HEK293 (cell line): ENCODE measurements around the gene EVC2.

ENCODE experiments used
- KLF9 ChIP-seq: fragments of 450-650 bp; formaldehyde crosslinking; IDR thresholded peaks from 2 replicates; pipeline ENCODE4 v1.5.1; 2016; ENCODE audit warnings: missing biosample characterization, missing genetic modification characterization, low read depth
- YY1 ChIP-seq: fragments of 450-650 bp; formaldehyde crosslinking; IDR thresholded peaks from 2 replicates; pipeline ENCODE4 v1.5.1; 2018; ENCODE audit warnings: missing biosample characterization, missing genetic modification characterization
- ZBTB8A ChIP-seq: fragments of 450-650 bp; formaldehyde crosslinking; IDR thresholded peaks from 2 replicates; pipeline ENCODE4 v1.5.1; 2016; ENCODE audit warnings: missing biosample characterization, missing genetic modification characterization
- ZNF274 ChIP-seq, 2 experiments: fragments of 200-500 bp in 1 of 2; fragments of 450-650 bp in 1 of 2; sonication (Bioruptor generic) in 1 of 2; formaldehyde crosslinking in 1 of 2; IDR thresholded peaks; 2 replicates each; pipeline versions ENCODE4 v1.5.1 to v1.6.1; 2014 to 2016; ENCODE audit warnings: borderline replicate concordance in 1 of 2, inconsistent platforms in 1 of 2, low read length in 1 of 2, missing biosample characterization in 1 of 2, missing genetic modification characterization in 1 of 2
- ZNF302 ChIP-seq: fragments of 450-650 bp; formaldehyde crosslinking; IDR thresholded peaks from 2 replicates; pipeline ENCODE4 v1.5.1; 2016; ENCODE audit warnings: missing biosample characterization, missing genetic modification characterization, low read depth
- ZNF311 ChIP-seq: fragments of 450-650 bp; formaldehyde crosslinking; IDR thresholded peaks from 2 replicates; pipeline ENCODE4 v1.5.1; 2017; ENCODE audit warnings: missing biosample characterization, missing genetic modification characterization, borderline replicate concordance
- ZNF416 ChIP-seq: fragments of 450-650 bp; formaldehyde crosslinking; IDR thresholded peaks from 2 replicates; pipeline ENCODE4 v1.5.1; 2016; ENCODE audit warnings: missing biosample characterization, missing genetic modification characterization
- TF ChIP-seq, protein P1 (sequence below): fragments of 450-650 bp; formaldehyde crosslinking; IDR thresholded peaks from 2 replicates; pipeline ENCODE4 v1.5.1; 2016; ENCODE audit warnings: missing biosample characterization, missing genetic modification characterization

DNA sequence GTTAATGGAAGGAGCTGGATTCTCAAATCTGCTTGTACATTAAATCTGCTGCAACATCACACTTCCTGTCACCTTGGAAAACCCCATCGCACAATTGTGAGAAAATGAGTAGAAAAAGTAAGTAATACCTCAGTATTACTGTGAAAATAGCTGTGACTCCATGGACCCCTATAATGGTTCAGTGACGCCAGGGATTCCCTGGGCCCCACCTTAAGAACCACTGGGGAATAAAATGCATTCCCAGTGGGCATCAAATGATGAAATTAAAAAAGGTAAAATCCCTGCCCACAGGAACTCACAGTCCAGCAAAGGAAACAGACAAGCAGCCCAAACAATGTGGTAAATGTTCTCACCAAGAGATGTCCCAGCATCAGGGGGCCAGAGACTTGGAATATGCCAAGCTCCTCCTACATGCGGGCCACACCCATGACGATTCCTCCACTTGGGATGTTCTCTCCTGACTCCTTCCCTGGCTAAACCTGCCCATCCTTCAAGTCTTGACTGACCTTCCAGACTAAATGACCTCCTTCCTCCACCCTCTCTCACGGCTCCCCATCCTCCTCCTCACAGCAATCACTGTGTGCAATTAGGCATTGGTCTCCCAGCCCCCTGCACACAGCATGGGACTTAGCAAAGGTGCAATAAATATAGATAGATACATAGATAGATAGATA lies 2.6 kb downstream of the EVC2 start:
- TF ChIP-seq, protein P1, sequence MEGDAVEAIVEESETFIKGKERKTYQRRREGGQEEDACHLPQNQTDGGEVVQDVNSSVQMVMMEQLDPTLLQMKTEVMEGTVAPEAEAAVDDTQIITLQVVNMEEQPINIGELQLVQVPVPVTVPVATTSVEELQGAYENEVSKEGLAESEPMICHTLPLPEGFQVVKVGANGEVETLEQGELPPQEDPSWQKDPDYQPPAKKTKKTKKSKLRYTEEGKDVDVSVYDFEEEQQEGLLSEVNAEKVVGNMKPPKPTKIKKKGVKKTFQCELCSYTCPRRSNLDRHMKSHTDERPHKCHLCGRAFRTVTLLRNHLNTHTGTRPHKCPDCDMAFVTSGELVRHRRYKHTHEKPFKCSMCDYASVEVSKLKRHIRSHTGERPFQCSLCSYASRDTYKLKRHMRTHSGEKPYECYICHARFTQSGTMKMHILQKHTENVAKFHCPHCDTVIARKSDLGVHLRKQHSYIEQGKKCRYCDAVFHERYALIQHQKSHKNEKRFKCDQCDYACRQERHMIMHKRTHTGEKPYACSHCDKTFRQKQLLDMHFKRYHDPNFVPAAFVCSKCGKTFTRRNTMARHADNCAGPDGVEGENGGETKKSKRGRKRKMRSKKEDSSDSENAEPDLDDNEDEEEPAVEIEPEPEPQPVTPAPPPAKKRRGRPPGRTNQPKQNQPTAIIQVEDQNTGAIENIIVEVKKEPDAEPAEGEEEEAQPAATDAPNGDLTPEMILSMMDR (tag by site-specific recombination), result no peak
- TF ChIP-seq YY1 (tag by site-specific recombination) (no peak), KLF9 (tag by site-specific recombination) (no peak), ZBTB8A (tag by site-specific recombination) (no peak), ZNF311 (tag by site-specific recombination) (no peak), ZNF302 (tag by site-specific recombination) (no peak), ZNF416 (tag by site-specific recombination) (no peak), ZNF274 (IDR thresholded peaks at IDR 0.05; ENCODE audit: low read length) (no peak), ZNF274 (tag by site-specific recombination; IDR thresholded peaks at IDR 0.05; ENCODE audit: borderline replicate concordance) (no peak)
